K562 (cell line): ENCODE data around the gene TLN1. TPM values are rescaled to one million over a fixed set of nuclear protein-coding genes. Genes with fewer than 3 reads are reported as not detected.
A peak's percentile ranks its signal among the peaks of the same experiment; 100 is the strongest.

Experiments
- BCOR ChIP-seq: fragments of 450-650 bp; IDR thresholded peaks from 2 replicates; pipeline ENCODE4 v1.6.1; 2016
- ELF2 ChIP-seq: fragments of 250-450 bp; sonication (Bioruptor Pico); IDR thresholded peaks from 2 replicates; pipeline ENCODE4 v1.5.0; 2021; ENCODE audit warnings: mild to moderate bottlenecking
- EP400 ChIP-seq: fragments of 450-650 bp; IDR thresholded peaks from 2 replicates; pipeline ENCODE4 v1.6.1; 2017; ENCODE audit warnings: antibody characterized with exemption, mild to moderate bottlenecking, moderate library complexity
- HDAC1 ChIP-seq, 2 experiments: fragments of 450-650 bp; IDR thresholded peaks; 2 replicates each; pipeline ENCODE4 v1.6.1; 2016 to 2017; ENCODE audit warnings: inconsistent platforms in 1 of 2, mild to moderate bottlenecking in 1 of 2, moderate library complexity in 1 of 2
- HOXB6 ChIP-seq: fragments of 250-450 bp; sonication (Bioruptor Pico); IDR thresholded peaks from 2 replicates; pipeline ENCODE4 v1.5.1; 2022; ENCODE audit warnings: mild to moderate bottlenecking, borderline replicate concordance
- MAZ ChIP-seq, 2 experiments: fragments of 450-650 bp in 1 of 2; sonication (generic) in 1 of 2; formaldehyde crosslinking; IDR thresholded peaks in 1 of 2; conservative IDR thresholded peaks in 1 of 2; 2 replicates each; pipeline versions ENCODE4 v1.4.0 to v1.5.0; 2020; ENCODE audit warnings: mild to moderate bottlenecking in 1 of 2, missing genetic modification reagents in 1 of 2
- MTA3 ChIP-seq: fragments of 450-650 bp; formaldehyde crosslinking; IDR thresholded peaks from 2 replicates; pipeline ENCODE4 v1.6.1; 2017; ENCODE audit warnings: mild to moderate bottlenecking, borderline replicate concordance
- MYC ChIP-seq, 2 experiments: fragments of 250-450 bp in 1 of 2; sonication (Bioruptor Pico) in 1 of 2; IDR thresholded peaks; 2 replicates each; pipeline versions ENCODE4 v1.5.1 to v1.6.1; 2012 to 2021; ENCODE audit warnings: low read depth in 2 of 2, borderline replicate concordance in 1 of 2, improper control_type of control experiment in 1 of 2, low read length in 1 of 2, mild to moderate bottlenecking in 1 of 2, moderate library complexity in 1 of 2
- NR4A1 ChIP-seq, 2 experiments: fragments of 250-450 bp in 1 of 2; fragments of 450-650 bp in 1 of 2; sonication (Bioruptor Pico) in 1 of 2; IDR thresholded peaks; 2 replicates each; pipeline versions ENCODE4 v1.4.0 to v1.6.1; 2016 to 2020; ENCODE audit warnings: mild to moderate bottlenecking in 2 of 2, missing compliant biosample characterization in 1 of 2, missing genetic modification characterization in 1 of 2, moderate library complexity in 1 of 2
- SUPT5H ChIP-seq: fragments of 450-650 bp; IDR thresholded peaks from 2 replicates; pipeline ENCODE4 v1.6.1; 2016
- TAF1 ChIP-seq: IDR thresholded peaks from 2 replicates; pipeline ENCODE4 v1.6.1; 2011; ENCODE audit warnings: mild to moderate bottlenecking, low read length, moderate library complexity; ENCODE audit not compliant: insufficient read depth, control insufficient read depth, severe bottlenecking; ENCODE audit errors: extremely low read depth
- TAL1 ChIP-seq: fragments of 450-650 bp; IDR thresholded peaks from 2 replicates; pipeline ENCODE4 v1.6.1; 2016; ENCODE audit warnings: mild to moderate bottlenecking
- TRIM24 ChIP-seq, 2 experiments: fragments of 450-650 bp; IDR thresholded peaks; 2 replicates each; pipeline ENCODE4 v1.6.1; 2016
- ZBTB1 ChIP-seq: sonication (generic); formaldehyde crosslinking; IDR thresholded peaks from 2 replicates; pipeline ENCODE4 v1.8.1; 2023; ENCODE audit warnings: missing genetic modification reagents, low read depth, mild to moderate bottlenecking, borderline replicate concordance
- ZFP36 ChIP-seq: fragments of 150-350 bp; IDR thresholded peaks from 2 replicates; pipeline ENCODE4 v1.6.1; 2018; ENCODE audit warnings: low read length, low read depth; ENCODE audit not compliant: partially characterized antibody
- ZNF253 ChIP-seq: fragments of 250-450 bp; sonication (Bioruptor Pico); conservative IDR thresholded peaks from 2 replicates; pipeline ENCODE4 v1.6.1; 2021; ENCODE audit warnings: mild to moderate bottlenecking
- polyA plus RNA-seq, 8 experiments: library from polyadenylated mRNA; depleted of rRNA in 4 of 8; stranded (reverse) in 5 of 8; unstranded in 3 of 8; fragments of >200 nt; fragmentation: Nextera tagmentation in 2 of 8; fragmentation: Illumina TruSeq in 1 of 8; extraction: Ambion mirVana in 2 of 8; extraction: Trizol in 1 of 8; gene quantifications; 2 replicates each; pipeline versions ENCODE4 v1.2.1 to v1.2.3, GENCODE V29; 2011 to 2014; ENCODE audit warnings: inconsistent platforms in 1 of 8, missing spikeins in 1 of 8
- total RNA-seq, 7 experiments: library from RNA; depleted of rRNA in 6 of 7; stranded (reverse); fragments of >200 nt in 6 of 7; fragmentation: Illumina TruSeq in 2 of 7; extraction: Trizol in 2 of 7; gene quantifications; 2 replicates each; pipeline versions ENCODE4 v1.2.1 to v1.2.3, GENCODE V29; 2011 to 2021; ENCODE audit warnings: low replicate concordance in 1 of 7
- TF ChIP-seq, protein P1 (sequence below): sonication (generic); formaldehyde crosslinking; IDR thresholded peaks from 2 replicates; pipeline ENCODE4 v1.8.1; 2023; ENCODE audit warnings: mild to moderate bottlenecking, missing genetic modification reagents
- TF ChIP-seq, protein P2 (sequence below): fragments of 200-800 bp; sonication (Bioruptor generic); IDR thresholded peaks from 2 replicates; pipeline ENCODE4 v1.6.1; 2017; ENCODE audit warnings: missing genetic modification characterization, missing compliant biosample characterization
- TF ChIP-seq, protein P3 (sequence below): sonication (generic); IDR thresholded peaks from 2 replicates; pipeline ENCODE4 v1.6.1; 2016
- TF ChIP-seq, protein P4 (sequence below), 2 experiments: fragments of 200-800 bp in 1 of 2; sonication (Bioruptor generic) in 1 of 2; sonication (generic) in 1 of 2; formaldehyde crosslinking in 1 of 2; IDR thresholded peaks in 1 of 2; conservative IDR thresholded peaks in 1 of 2; 2 replicates each; pipeline versions ENCODE4 v1.5.0 to v1.6.1; 2016 to 2020; ENCODE audit warnings: missing compliant biosample characterization in 1 of 2, missing genetic modification characterization in 1 of 2, missing genetic modification reagents in 1 of 2

The TLN1 gene
- total and polyA plus RNA-seq, 9 of the 15 experiments (the other 6 are each of a cell fraction or from before 2014, with no cell fraction given): 3.6 to 240 (median 54.8) TPM

DNA sequence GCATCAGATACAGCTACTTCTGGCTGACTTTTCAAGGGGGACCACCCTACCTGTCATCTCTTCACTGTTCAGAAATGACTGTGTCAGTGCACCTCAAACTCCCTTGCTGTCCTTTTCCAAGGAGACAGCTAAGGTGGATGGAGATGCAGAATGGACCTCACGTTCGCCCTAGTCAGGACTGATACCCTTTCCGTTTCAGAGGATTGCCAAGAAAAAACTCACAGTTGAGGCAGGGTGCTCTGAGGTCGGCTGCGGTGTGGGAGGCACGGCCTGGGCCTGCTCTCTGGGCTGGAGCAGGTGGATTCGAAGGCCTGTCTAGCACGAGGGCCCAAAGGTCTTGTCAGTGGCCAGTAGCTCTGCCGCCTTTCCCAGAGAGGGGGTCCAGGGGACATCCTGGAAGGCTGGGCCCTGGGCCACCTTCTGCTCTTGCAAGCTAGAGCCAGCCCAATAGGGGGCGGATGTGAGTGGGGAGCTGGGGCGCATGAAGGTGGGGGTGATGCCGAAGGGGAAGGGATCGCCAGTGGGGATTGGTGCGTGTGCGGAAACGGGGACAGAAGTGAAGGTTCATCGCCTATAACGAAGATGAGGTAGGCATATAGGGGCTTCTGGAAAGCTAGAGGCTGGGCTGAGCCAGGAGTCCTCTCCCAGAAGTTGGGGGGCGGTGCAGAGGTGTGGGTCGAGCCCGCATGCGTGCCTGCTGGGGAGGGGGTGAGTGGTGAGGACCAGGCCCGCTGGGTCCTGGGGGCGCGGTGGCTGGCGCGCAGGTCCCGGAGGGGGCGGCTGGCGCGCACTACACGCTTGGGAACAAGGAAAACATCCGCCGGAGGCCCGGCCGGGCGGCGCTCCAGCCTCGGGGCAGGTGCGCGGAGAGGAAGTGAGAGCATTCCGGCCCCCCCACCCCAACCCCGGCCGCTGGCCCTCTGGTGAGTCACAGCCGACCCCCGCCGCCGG lies 24.6 kb upstream of the TLN1 start (continued):
- TF ChIP-seq NR4A1 (CRISPR knock-in tag; IDR thresholded peaks at IDR 0.05) (no peak), NR4A1 (tag; IDR thresholded peaks at IDR 0.05) (no peak), TRIM24 (IDR thresholded peaks at IDR 0.05) (0 out of 4 replicates have a peak, but pooled peaks of 1 of the 2 experiments have one; percentile 13), HOXB6 (CRISPR knock-in tag) (no peak), ZNF253 (CRISPR knock-in tag) (no peak), ZBTB1 (no peak), BCOR (no peak), TAL1 (no peak), HDAC1 (IDR thresholded peaks at IDR 0.05) (peak in 1 of 2 experiments; percentile 58; a peak in 2 of 4 replicates), SUPT5H (peak; percentile 67), MTA3 (no peak), MAZ (CRISPR knock-in tag; conservative IDR thresholded peaks at IDR 0.05 in 1 of 2, IDR thresholded peaks at IDR 0.05 in 1 of 2) (peak; percentile 68 to 89), EP400 (peak; percentile 60; the same call in 1 of the 2 replicates), ELF2 (0 out of 2 replicates have a peak, but pooled peaks have one; percentile 21), ZFP36 (no peak), TAF1 (peak; percentile 37), MYC (IDR thresholded peaks at IDR 0.05; ENCODE audit: low read depth, low read length) (peak; percentile 31; the same call in 1 of the 2 replicates), MYC (CRISPR knock-in tag; IDR thresholded peaks at IDR 0.05; ENCODE audit: borderline replicate concordance, low read depth) (no peak)
- TF ChIP-seq, protein P1, sequence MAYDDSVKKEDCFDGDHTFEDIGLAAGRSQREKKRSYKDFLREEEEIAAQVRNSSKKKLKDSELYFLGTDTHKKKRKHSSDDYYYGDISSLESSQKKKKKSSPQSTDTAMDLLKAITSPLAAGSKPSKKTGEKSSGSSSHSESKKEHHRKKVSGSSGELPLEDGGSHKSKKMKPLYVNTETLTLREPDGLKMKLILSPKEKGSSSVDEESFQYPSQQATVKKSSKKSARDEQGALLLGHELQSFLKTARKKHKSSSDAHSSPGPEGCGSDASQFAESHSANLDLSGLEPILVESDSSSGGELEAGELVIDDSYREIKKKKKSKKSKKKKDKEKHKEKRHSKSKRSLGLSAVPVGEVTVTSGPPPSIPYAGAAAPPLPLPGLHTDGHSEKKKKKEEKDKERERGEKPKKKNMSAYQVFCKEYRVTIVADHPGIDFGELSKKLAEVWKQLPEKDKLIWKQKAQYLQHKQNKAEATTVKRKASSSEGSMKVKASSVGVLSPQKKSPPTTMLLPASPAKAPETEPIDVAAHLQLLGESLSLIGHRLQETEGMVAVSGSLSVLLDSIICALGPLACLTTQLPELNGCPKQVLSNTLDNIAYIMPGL (CRISPR knock-in tag): no peak
- TF ChIP-seq, protein P2, sequence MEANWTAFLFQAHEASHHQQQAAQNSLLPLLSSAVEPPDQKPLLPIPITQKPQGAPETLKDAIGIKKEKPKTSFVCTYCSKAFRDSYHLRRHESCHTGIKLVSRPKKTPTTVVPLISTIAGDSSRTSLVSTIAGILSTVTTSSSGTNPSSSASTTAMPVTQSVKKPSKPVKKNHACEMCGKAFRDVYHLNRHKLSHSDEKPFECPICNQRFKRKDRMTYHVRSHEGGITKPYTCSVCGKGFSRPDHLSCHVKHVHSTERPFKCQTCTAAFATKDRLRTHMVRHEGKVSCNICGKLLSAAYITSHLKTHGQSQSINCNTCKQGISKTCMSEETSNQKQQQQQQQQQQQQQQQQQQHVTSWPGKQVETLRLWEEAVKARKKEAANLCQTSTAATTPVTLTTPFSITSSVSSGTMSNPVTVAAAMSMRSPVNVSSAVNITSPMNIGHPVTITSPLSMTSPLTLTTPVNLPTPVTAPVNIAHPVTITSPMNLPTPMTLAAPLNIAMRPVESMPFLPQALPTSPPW (CRISPR knock-in tag): peak; percentile 72
- TF ChIP-seq, protein P3, sequence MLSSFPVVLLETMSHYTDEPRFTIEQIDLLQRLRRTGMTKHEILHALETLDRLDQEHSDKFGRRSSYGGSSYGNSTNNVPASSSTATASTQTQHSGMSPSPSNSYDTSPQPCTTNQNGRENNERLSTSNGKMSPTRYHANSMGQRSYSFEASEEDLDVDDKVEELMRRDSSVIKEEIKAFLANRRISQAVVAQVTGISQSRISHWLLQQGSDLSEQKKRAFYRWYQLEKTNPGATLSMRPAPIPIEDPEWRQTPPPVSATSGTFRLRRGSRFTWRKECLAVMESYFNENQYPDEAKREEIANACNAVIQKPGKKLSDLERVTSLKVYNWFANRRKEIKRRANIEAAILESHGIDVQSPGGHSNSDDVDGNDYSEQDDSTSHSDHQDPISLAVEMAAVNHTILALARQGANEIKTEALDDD: no peak
- TF ChIP-seq, protein P4, sequence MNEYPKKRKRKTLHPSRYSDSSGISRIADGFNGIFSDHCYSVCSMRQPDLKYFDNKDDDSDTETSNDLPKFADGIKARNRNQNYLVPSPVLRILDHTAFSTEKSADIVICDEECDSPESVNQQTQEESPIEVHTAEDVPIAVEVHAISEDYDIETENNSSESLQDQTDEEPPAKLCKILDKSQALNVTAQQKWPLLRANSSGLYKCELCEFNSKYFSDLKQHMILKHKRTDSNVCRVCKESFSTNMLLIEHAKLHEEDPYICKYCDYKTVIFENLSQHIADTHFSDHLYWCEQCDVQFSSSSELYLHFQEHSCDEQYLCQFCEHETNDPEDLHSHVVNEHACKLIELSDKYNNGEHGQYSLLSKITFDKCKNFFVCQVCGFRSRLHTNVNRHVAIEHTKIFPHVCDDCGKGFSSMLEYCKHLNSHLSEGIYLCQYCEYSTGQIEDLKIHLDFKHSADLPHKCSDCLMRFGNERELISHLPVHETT (CRISPR knock-in tag; conservative IDR thresholded peaks at IDR 0.05 in 1 of 2, IDR thresholded peaks at IDR 0.05 in 1 of 2): 0 out of 4 replicates have a peak, but pooled peaks of 1 of the 2 experiments have one; percentile 35
